Peyer's patch (tissue), 4 donors: ENCODE data around the gene ATP2B3. TPM values are rescaled to one million over a fixed set of nuclear protein-coding genes. Genes with fewer than 3 reads are reported as not detected.
"Not testable (repeated sequence)": the region's sequence is repeated elsewhere in the genome, so short reads cannot be mapped to it uniquely, and the experiment has no call there.

Experiments used
- DNase-seq, 3 donors: peaks; one replicate each; pipeline ENCODE4 v3.0.0-alpha.2; 2017 to 2019
- H3K27ac ChIP-seq, 4 donors: fragments of 200-600 bp; sonication (generic); one replicate each; pipeline ENCODE4 v1.5.1; 2016 to 2019
- H3K27me3 ChIP-seq, 2 donors: fragments of 200-600 bp; sonication (generic); one replicate each; pipeline ENCODE4 v1.5.1; 2019
- H3K36me3 ChIP-seq, 3 donors: fragments of 200-600 bp; sonication (generic); one replicate each; pipeline ENCODE4 v1.5.1; 2016 to 2019
- H3K4me1 ChIP-seq, 4 donors: fragments of 200-600 bp; sonication (generic); one replicate each; pipeline ENCODE4 v1.5.1; 2016 to 2019
- H3K4me3 ChIP-seq, 4 donors: fragments of 200-600 bp; sonication (generic); 1 replicate in 3 of 4; 2 replicates in 1 of 4; pipeline ENCODE4 v1.5.1; 2016 to 2019; ENCODE audit warnings: mild to moderate bottlenecking in 1 of 4
- H3K9me3 ChIP-seq, 4 donors: fragments of 200-600 bp; sonication (generic); one replicate each; pipeline ENCODE4 v1.5.1; 2016 to 2019; ENCODE audit warnings: mild to moderate bottlenecking in 1 of 4
- POLR2A ChIP-seq, 2 donors: fragments of 450-650 bp; IDR thresholded peaks; one replicate each; pipeline ENCODE4 v1.5.1; 2017; ENCODE audit warnings: antibody characterized with exemption in 2 of 2, mild to moderate bottlenecking in 2 of 2, moderate library complexity in 2 of 2
- total RNA-seq, 4 donors: library from RNA; depleted of rRNA; stranded (reverse); fragments of >200 nt; gene quantifications; one replicate each; pipeline ENCODE4 v1.1.0, GENCODE V29; 2016
- TF ChIP-seq, protein P1 (sequence below), 6 experiments: fragments of 450-650 bp in 4 of 6; fragments of 200-600 bp in 2 of 6; sonication (generic) in 1 of 6; IDR thresholded peaks; one replicate each; pipeline ENCODE4 v1.5.1; 2017 to 2019; ENCODE audit warnings: antibody characterized with exemption in 6 of 6, mild to moderate bottlenecking in 3 of 6, moderate library complexity in 1 of 6

Gene ATP2B3
- total RNA-seq, 4 donors from 2014 or later: not detected

DNA sequence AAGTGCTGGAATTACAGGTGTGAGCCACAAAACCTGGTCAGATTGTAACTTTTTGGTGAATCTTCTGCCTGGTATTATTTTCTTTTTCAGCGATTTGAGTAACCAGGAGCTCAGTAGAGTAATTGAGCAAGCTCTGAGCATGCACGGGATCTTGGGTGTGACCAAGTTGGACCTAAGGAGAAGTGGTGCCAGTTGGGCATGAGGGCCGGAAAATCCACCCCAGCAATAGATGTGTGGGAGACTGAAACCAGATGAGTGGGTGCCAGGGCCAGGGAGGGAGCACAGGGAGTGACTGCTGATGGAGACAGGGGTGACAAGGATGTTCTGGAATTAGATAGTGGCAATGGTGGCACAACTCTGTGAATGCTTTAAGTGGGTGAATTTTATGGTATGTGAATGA, 85.2 kb downstream of the ATP2B3 start:
- no peak for DNase-seq
- H3K9me3 ChIP-seq: no peaks in the 10 kb centered on the region
- H3K27me3 ChIP-seq: no peaks in the 10 kb centered on the region
- H3K27ac ChIP-seq: no peak overlapping the region
- H3K36me3 ChIP-seq: no peaks in the 10 kb centered on the region
- no peaks in the 10 kb centered on the region for H3K4me1 ChIP-seq
- TF ChIP-seq, protein P1, sequence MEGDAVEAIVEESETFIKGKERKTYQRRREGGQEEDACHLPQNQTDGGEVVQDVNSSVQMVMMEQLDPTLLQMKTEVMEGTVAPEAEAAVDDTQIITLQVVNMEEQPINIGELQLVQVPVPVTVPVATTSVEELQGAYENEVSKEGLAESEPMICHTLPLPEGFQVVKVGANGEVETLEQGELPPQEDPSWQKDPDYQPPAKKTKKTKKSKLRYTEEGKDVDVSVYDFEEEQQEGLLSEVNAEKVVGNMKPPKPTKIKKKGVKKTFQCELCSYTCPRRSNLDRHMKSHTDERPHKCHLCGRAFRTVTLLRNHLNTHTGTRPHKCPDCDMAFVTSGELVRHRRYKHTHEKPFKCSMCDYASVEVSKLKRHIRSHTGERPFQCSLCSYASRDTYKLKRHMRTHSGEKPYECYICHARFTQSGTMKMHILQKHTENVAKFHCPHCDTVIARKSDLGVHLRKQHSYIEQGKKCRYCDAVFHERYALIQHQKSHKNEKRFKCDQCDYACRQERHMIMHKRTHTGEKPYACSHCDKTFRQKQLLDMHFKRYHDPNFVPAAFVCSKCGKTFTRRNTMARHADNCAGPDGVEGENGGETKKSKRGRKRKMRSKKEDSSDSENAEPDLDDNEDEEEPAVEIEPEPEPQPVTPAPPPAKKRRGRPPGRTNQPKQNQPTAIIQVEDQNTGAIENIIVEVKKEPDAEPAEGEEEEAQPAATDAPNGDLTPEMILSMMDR (IDR thresholded peaks at IDR 0.05): no peak
- H3K4me3 ChIP-seq: no peak overlapping the region

DNA sequence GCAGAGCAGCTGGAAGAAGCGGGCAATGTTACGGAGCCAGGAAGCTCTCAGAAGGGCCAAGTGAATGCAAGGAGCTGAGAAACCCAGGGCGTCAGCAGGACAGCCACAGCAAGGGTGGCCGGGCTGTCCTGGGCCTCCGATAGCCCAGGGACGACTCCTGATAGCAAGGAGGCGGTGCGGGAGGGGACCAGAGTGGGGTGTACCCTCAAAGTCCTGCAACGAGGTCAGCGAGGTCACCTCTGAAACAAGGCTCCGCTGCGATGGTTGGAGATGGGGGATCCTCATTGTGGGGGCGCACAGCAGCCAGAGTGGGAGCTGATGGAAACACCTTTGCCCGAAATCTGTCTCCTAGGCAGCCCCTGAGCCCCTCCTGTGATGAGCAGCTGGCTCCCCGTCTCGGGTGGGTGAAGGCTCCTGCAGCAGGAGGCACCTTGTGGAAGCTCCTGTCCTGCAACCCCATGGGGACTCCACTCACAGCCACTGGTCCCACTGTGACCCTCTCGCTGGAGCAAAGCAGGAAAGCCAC, 85.8 kb downstream of the ATP2B3 start:
- Histone ChIP-seq H3K4me3 (no peak overlapping the region), H3K36me3 (no peaks in the 10 kb centered on the region), H3K27me3 (no peaks in the 10 kb centered on the region), H3K9me3 (no peaks in the 10 kb centered on the region), H3K27ac (no peak overlapping the region), H3K4me1 (no peaks in the 10 kb centered on the region)
- TF ChIP-seq, protein P1 (IDR thresholded peaks at IDR 0.05): no peak
- no peak for TF ChIP-seq POLR2A (IDR thresholded peaks at IDR 0.05)
- DNase-seq: peak in 1 of 3 donors; percentile 6

DNA sequence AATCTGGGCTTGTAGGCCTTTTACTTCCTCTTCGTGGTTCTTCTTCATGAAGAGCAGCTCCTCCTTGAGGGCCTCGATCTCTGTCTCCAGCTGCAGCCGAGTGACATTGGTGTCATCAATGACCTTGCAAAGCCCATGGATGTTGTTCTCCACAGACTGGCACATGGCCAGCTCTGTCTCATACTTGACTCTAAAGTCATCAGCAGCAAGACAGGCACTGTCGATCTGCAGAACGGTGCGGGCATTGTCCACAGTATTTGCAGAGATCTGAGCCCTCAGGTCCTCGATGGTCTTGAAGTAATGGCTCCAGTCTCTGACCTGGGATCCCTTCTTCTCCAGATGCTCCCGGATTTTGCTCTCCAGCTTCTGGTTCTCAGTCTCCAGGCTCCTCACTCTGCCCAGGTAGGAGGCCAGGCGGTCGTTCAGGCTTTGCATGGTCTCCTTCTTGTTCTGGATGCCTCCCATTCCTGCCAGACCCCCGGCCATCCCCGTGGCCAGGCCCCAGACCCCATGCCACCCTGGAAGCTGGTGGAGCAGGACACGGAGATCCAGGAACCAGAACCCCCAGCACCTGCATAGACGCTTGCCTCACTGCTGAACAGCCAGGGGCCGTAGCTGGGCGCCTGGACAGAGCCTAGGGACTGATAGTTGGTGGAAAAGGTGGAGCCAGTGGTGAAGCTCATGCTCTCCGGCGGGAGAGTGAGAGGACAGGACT, 87.4 kb downstream of the ATP2B3 start:
- H3K36me3 ChIP-seq, H3K9me3 ChIP-seq, H3K27me3 ChIP-seq, H3K4me3 ChIP-seq, H3K4me1 ChIP-seq, H3K27ac ChIP-seq: not testable (repeated sequence)
- DNase-seq: peak in 1 of 3 donors; percentile 6

DNA sequence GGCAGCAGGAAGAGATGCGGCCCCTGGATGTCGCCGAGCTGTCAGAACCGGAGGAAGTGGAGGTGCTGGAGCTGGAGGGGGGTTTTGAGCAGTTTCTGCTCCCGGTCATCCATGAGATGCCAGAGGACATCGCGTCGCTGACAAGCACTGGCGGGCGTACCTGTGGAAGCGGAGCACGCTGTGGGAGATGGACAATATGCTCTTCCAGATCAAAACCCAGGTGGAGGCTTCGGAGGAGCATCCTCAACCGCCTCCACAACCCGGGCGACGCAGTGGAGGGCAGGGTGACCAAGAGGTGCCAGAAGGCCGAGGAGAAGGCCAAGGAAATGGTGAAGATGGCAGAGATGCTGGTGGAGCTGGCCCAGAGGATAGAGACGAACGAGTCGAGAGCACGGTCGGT, 89.1 kb downstream of the ATP2B3 start:
- Histone ChIP-seq H3K4me3 (no peak overlapping the region), H3K27me3 (no peaks in the 10 kb centered on the region), H3K27ac (no peak overlapping the region), H3K4me1 (peaks cover 0 to 9% (median 3%) of the 10 kb centered on the region in 4 donors), H3K9me3 (no peaks in the 10 kb centered on the region), H3K36me3 (no peaks in the 10 kb centered on the region)
- TF ChIP-seq, protein P1 (IDR thresholded peaks at IDR 0.05): no peak
- no peak for TF ChIP-seq POLR2A (IDR thresholded peaks at IDR 0.05)
- no peak for DNase-seq

DNA sequence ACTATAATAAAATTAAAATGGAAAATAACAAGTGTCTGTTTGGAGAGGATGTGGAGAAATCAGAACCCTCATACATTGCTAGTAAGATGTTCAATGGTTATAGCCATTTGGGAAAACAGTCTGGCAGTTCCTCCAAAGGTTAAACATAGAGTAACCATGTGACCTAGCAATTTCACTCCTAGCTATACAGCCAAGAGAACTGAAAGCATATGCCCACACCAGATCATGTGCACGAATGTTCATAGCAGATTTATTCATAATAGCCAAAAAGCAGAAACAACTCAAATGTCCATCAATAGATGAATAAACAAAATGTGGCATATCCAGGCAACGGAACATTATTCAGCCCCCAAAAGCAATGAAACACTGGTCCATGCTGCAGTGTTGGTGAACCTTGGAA, 90.9 kb downstream of the ATP2B3 start:
- Histone ChIP-seq H3K4me1 (peaks cover 0 to 9% (median 3%) of the 10 kb centered on the region in 4 donors), H3K27me3 (no peaks in the 10 kb centered on the region), H3K9me3 (no peaks in the 10 kb centered on the region), H3K27ac (no peak overlapping the region), H3K36me3 (no peaks in the 10 kb centered on the region), H3K4me3 (no peak overlapping the region)
- no peak for DNase-seq
- TF ChIP-seq, protein P1 (IDR thresholded peaks at IDR 0.05): no peak
- no peak for TF ChIP-seq POLR2A (IDR thresholded peaks at IDR 0.05)

DNA sequence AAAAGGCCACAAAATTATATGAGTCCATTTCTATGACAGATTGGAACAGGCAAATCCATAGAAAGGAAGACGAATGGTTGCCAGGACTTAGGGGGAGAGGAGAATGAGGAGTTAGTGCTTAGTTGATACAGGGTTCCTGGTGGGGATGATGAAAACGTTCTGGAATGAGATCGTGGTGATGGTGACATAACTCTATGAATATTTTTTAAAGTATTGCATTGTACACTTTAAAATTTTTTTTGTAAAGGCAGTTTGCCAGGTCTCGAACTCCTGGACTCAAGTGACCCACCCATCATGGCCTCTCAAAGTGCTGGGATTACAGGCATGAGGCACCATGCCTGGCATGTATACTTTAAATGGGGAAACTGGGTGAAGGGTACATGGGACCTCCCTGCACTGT, 91.4 kb downstream of the ATP2B3 start:
- Histone ChIP-seq H3K27ac (no peak overlapping the region), H3K4me1 (peaks cover 0 to 9% (median 3%) of the 10 kb centered on the region in 4 donors), H3K36me3 (no peaks in the 10 kb centered on the region), H3K9me3 (no peaks in the 10 kb centered on the region), H3K27me3 (no peaks in the 10 kb centered on the region), H3K4me3 (no peak overlapping the region)
- no peak for DNase-seq
- TF ChIP-seq POLR2A (IDR thresholded peaks at IDR 0.05): no peak
- TF ChIP-seq, protein P1 (IDR thresholded peaks at IDR 0.05): no peak
